ENCODE results near the gene PTPRT. TPM values are rescaled to one million over a fixed set of nuclear protein-coding genes. Genes with fewer than 3 reads are reported as not detected.

PTPRT gene
- total RNA-seq, 1 donor = 0.72 TPM

DNA sequence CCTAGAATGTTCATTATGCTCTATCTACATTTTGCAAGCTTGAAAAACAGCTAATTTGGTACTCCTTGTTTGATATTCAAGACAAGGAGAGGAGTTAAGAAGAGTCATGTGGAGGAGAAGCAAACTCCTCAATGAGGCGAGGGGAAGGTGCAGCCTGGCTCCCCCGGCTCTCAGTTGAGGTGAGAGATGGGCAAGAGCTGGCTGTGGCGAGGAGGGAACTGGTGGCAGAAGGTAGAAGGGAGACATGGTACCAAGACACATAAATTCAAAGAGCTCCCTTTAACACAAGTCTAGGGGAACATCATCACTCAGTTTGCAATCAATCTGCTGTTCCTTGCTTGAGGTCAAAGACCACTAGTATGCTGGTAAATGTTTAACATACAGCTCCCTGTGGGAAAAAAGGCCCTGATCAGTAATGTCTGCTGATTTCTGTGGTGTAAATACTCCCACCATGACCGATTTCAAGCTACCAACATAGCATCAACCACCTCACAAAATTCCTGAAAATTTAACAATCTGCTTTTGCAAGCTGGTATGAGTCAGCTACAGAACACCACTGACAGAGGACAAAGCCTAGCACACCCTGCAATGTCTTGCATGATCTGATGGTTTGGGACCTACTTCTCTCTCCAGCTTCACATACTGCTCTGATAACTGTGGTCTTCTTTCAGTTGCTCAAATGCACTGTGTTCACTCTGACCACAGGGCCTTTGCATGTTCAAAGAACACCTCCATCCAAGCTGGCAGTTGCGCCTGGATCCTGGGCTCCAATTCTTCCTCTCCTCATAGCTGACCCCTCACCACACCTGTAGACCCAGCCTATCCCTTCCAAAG is 1055.2 kb downstream of the PTPRT start:
- no peak for DNase-seq (ENCODE audit: low read depth)
- no peak overlapping the region for H3K4me3 ChIP-seq (ENCODE audit: low read depth, low read length)
- TF ChIP-seq, protein P1, sequence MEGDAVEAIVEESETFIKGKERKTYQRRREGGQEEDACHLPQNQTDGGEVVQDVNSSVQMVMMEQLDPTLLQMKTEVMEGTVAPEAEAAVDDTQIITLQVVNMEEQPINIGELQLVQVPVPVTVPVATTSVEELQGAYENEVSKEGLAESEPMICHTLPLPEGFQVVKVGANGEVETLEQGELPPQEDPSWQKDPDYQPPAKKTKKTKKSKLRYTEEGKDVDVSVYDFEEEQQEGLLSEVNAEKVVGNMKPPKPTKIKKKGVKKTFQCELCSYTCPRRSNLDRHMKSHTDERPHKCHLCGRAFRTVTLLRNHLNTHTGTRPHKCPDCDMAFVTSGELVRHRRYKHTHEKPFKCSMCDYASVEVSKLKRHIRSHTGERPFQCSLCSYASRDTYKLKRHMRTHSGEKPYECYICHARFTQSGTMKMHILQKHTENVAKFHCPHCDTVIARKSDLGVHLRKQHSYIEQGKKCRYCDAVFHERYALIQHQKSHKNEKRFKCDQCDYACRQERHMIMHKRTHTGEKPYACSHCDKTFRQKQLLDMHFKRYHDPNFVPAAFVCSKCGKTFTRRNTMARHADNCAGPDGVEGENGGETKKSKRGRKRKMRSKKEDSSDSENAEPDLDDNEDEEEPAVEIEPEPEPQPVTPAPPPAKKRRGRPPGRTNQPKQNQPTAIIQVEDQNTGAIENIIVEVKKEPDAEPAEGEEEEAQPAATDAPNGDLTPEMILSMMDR (IDR thresholded peaks at IDR 0.05; ENCODE audit: insufficient read depth, low read length) = no peak

DNA sequence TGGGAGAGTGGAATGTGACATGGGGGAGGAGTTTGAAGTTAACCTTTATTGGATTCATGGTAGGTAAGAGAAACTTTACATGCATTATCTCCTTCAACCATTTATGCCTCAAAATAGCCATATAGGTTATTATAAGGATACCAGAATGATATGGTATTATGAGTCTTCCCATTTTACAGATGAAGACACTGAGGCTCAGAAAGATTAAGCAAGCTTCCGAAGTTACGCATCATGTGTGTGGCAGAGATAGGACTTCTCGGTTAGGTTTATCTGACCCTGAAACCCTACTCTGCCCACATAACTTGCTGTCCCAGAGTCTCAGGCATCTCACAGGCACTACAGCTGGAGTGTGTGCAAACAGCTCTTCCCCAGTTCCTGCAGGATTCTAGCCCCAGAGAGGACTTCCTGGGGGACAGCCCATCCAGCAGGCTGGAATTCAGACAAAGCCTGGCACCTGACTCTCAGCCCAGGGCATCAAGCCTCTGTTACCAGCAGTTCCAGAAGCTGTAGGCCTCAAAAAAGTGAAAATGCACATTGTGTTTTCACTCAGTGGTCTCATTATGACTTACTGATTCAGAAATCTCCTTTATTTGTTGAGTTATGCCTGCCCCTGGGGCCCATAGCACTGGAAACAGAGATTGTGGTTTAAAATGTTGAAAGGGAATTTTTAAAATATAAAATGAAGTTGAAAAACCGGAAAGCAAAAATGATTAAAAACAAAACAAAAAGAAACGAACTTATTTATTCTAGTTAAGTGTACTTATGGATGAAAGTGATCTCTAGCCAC is 1058.7 kb downstream of the PTPRT start:
- TF ChIP-seq, protein P1 (IDR thresholded peaks at IDR 0.05; ENCODE audit: insufficient read depth, low read length) = no peak
- no peak for DNase-seq (ENCODE audit: low read depth)

DNA sequence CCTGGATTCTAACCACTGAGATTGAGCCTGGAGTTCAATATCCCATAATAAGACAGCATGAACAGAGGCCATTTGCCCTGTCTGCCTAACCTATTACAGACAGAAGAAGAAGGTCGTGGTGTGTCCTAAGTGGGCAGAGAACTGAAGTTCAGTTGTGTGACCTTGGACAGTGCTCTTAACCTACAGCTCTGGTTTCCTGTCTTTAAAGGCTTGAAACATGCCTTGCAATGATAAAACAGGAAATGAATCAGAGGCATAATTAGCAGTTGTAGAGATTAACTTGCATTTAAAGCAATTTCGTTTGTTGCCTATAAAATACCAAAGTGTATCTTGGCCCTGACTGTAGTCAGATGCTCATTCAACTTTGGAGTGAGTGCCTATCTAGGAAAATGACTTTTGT is 1064.3 kb downstream of the PTPRT start:
- TF ChIP-seq, protein P1 (IDR thresholded peaks at IDR 0.05; ENCODE audit: insufficient read depth, low read length) = no peak
- no peak overlapping the region for H3K4me3 ChIP-seq (ENCODE audit: low read depth, low read length)
- DNase-seq (ENCODE audit: low read depth) = no peak

More for the DNA sequence above, 1058.7 kb downstream of the PTPRT start:
- H3K4me3 ChIP-seq (ENCODE audit: low read depth, low read length) = no peak overlapping the region

DNA sequence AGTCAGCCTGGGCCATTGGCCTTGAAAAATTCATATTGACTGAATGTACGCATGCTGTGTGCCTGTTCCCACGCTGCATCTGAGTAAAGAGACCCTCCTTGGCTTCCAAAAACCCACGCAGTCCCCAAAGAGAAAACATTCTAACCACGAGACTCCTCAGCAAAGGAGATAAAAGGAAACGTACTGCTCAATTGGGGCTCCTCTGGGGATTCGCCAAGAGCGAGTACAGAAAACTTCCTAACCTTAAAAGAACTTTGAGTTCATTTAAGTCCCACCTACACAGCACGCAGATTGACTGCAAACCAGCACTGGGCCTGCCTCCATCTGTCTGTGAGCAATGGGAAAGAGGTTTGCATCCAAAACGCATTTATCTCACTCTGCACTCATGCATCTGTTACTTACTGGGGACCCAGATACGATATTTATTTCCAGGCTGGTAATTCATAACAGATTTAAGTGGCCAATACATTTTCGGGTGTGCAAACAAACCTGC is 1065.7 kb downstream of the PTPRT start:
- TF ChIP-seq, protein P1 (IDR thresholded peaks at IDR 0.05; ENCODE audit: insufficient read depth, low read length) = no peak
- DNase-seq (ENCODE audit: low read depth) = no peak
- H3K4me3 ChIP-seq (ENCODE audit: low read depth, low read length) = no peak overlapping the region

DNA sequence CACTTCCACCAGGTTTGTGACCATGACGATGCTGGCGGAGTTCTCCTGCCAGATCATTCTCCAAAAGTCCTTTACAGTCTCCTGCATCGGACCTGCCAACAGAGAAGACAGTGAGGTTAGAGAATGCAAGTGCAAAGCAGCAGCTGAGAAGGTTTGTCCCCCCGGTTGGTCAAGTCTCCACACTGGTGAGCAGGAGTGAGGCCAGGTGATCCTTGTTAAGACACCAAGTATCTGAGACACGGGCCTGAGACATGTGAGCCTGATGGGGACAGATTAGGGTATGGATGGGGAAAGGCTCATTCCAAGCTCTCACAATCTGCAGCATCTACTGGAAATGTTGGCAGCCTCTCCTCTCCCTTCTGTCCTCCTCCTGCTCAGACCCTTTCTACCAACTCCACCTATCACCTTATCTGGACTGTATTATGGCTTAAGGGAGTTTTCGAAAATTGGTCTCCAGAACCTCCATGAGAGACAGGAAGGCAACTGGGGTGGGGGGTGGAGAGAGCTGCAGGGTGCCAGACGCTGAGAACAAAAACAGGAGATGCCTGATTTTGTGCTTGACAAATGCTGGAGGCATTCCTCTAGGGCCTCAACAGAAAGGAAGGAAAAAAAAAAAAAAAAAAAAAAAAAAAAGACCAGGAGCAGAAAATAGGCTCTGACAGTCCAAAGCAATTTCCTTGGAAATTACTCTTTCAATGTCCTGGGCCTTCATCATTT is 1071.1 kb downstream of the PTPRT start:
- DNase-seq (ENCODE audit: low read depth) = no peak
- TF ChIP-seq, protein P1 (IDR thresholded peaks at IDR 0.05; ENCODE audit: insufficient read depth, low read length) = no peak
- no peak overlapping the region for H3K4me3 ChIP-seq (ENCODE audit: low read depth, low read length)

DNA sequence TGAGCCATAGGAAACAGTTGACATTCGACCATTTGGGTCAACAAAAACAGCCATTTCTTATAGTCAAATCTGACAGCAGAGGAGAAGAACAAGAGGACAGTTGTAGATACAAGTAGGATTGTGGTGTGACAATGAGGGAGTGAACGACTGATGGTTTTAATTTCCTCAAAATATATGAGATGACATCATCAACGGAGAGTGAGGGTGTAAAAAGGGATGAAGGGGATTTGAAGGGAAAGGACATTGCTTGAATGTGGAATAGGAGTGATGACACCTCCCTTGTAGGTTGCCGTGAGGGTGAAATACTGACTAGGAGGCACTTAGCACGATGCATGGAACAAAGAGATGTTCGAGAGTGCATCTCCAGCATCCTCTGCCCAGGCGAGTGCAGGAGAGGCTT is 1071.7 kb downstream of the PTPRT start:
- no peak overlapping the region for H3K4me3 ChIP-seq (ENCODE audit: low read depth, low read length)
- TF ChIP-seq, protein P1 (IDR thresholded peaks at IDR 0.05; ENCODE audit: insufficient read depth, low read length) = no peak
- DNase-seq (ENCODE audit: low read depth) = no peak
